Endometrium (tissue), 2 donors: Measurements from ENCODE around the gene B4GALNT3.

ENCODE experiments used
- FAIRE-seq: peaks from 2 replicates; lab custom pipeline; 2012; peaks lifted over from hg19 to GRCh38; lab: Jason Lieb, UNC
- donor health status: control.
- donor health status: control.

The B4GALNT3 gene

GRCh38 chr12:468671-469389 is 9.1 kb downstream of the B4GALNT3 start:
- FAIRE-seq: no peak

DNA sequence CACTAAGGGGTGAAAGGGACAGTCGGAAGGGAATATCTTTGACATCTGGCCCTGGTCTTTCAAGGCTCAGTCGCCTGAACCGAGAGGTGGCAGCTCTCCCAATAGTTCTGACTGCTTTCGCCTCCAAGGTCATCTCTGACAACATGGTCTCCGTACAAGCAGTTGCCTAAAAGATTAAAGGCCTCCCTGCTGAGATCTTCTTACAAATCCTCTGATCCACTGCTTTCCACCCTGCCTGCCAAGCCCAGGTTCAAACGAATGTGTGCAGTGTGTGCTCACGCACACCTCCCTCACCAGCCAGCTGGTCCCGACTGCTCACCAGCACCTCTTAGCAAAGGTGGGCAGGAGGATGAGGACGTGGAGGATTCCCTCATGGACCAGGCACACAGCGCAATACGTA is 10.4 kb downstream of the B4GALNT3 start:
- FAIRE-seq: no peak

- FAIRE-seq: no peak
These were observed 13.5 kb downstream of the B4GALNT3 start for GRCh38 chr12:473198-473597.

DNA sequence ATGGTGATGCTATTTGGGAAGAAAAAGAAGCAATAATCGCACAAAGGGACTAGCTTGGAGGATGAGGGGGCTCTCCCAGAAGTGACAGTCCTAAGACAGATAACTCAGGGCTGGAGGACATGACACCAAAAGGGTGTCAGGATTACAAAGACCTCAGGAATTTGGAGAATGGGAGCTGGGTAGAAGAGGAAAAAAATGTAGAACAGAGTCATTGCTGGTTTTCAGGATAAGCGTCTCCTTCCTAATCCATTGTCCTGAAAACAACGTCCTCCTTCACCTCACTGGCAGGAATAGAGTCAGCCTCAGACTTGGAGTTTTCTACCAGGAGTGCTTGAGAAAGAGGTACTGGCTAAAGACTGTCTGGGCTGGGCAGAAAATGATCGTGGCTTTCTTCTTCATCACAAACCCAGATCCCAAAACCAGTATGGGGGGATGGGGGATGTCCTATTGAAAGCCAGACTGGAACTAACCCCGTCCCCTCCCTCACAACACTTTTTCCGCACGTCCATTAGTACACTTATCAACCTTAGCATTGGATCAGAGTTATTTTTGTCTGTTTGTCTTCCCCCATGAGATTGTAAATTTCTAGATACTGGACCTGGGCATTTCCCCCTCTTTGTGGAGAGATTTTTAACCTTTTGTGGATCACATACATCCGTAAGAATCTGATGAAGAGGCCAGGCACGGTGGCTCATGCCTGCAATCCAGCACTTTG is 14.3 kb downstream of the B4GALNT3 start:
- FAIRE-seq: no peak

- FAIRE-seq: no peak
These were observed 15.5 kb downstream of the B4GALNT3 start for GRCh38 chr12:475286-475685.

GRCh38 chr12:479161-479560 is 19.4 kb downstream of the B4GALNT3 start:
- no peak for FAIRE-seq

- no peak for FAIRE-seq
These were observed 21.4 kb downstream of the B4GALNT3 start for GRCh38 chr12:480831-481816.

DNA sequence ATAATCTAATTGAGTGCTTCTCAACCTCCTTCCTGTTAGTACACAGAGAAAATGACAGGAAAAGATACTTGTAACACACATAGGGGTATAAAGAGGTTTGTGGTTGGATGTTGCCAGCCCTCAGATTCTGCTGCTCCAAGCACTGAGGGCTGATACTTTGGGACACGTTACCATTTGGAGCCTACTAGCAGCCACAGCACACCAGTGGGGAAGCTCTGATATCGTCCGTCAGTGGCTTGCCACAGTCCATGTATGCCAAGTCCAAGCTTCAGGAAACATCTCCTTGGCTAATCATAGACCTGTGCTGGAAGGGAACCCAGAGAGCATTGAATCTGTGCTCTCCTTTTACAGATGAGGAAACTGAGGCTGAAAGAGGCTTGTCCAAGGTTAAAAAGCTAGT is 22.3 kb downstream of the B4GALNT3 start:
- FAIRE-seq: no peak

GRCh38 chr12:484096-484495 is 24.4 kb downstream of the B4GALNT3 start:
- no peak for FAIRE-seq

GRCh38 chr12:490260-490659 is 30.5 kb downstream of the B4GALNT3 start:
- no peak for FAIRE-seq

GRCh38 chr12:495466-495865 is 35.7 kb downstream of the B4GALNT3 start:
- FAIRE-seq: no peak

DNA sequence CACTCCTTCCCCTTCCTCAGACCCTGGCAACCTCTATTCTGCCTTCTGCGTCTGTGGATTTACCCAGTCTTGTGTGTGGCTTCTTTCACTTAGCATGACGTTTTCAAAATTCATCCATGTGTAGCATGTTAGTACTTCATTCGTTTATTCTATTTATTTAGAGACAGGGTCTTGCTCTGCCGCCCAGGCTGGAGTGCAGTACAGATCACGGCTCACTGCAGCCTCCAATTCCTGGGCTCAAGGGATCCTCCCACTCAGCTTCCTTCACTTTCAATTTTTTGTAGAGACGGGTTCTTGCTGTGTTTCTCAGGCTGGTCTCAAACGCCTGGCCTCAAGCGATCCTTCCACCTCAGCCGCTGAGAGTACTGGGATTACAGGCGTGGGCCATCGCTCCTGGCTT is 37.0 kb downstream of the B4GALNT3 start:
- FAIRE-seq: no peak

DNA sequence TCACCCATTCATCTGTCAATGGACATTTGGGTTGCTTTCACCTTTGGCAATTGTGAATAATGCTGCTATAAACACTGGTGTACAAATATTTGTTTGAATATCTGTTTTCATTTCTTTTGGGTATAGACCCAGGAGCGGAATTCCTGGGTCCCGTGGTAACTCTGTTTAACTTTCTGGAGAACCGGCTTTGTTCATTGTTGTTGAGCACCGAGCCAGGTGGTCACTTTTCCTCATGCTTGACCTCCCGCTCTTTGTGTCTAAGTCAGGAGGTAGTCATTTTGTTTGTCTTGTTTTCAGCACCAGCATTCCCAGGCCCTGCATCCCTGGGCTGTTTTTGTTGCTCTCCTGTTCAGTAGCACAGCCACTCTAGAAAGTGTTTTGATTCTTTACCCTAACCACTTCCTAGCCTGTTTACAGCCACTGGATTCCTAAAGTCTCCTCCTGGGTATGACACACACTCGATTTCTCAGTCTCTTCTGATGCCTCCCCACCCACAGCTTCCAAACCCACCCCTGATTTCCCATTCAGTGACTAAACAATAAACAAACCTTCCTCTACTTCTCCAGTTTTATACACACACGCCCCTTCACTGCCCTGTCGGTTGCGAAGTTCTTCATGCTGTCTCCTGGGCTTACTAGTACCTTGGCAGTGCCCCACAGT is 37.9 kb downstream of the B4GALNT3 start:
- FAIRE-seq: no peak

DNA sequence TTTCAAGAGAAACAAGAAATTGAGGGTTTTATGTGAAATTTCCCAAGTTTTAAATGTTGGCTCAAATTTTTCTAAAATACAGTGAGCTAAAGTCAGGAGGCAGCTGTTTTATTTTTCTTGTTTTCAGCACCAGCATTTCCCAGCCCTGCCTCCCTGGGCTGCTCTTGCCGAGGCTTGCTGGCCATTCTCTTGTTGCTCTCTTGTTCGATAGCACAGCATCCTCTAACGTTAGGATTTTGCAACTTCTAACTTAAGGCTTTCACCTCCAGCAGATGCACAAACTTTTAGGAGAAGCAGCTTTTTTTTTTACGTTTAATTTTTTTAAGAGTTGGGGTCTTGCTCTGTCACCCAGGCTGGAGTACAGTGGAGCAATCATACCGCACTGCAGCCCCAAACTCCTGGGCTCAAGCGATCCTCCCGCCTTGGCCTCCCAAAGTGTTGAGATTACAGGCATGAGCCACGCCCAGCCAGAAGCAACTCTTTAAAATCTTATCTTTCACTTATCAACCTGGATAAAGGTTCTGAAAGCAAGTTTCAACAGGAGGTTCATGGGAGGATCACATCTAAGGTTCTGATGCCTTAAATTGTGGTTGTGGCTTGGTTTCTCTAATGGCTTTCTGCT is 40.2 kb downstream of the B4GALNT3 start:
- FAIRE-seq: no peak

DNA sequence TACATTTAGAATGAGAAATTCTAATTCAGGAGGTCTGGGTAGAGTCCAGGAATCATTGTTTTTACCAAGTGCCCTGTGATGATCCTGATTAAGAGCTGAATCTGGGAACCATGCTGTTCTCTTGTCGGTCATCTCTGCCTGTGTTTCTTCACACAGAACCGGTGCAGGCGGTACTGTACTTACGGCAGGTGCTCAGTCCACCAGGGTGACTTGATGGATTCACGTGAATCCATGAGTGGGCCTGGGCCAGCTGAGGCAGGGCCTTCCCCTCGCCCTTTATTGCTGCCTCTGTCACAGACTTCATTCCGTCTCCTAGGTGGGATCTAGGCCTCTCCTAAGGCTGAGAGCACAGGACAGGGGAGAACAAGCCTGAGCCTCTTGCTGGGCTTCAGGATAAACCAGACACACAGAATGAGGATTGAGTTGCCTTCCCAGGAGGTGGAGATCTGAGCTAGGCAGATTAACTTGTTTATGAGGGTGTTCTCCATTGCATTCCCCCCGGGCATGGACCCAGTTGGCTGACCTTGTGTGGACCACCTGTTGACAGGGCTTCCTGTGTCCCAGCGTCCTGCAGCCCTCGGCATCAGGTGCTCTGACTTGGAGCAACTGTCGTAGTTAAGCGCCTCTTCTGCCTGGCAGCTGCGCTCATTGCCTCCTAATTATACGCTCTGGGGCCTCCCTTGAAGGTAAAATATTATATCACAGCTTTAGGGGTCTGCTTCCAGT is 42.1 kb downstream of the B4GALNT3 start:
- FAIRE-seq: no peak

GRCh38 chr12:503111-503761 is 43.5 kb downstream of the B4GALNT3 start:
- FAIRE-seq: no peak

DNA sequence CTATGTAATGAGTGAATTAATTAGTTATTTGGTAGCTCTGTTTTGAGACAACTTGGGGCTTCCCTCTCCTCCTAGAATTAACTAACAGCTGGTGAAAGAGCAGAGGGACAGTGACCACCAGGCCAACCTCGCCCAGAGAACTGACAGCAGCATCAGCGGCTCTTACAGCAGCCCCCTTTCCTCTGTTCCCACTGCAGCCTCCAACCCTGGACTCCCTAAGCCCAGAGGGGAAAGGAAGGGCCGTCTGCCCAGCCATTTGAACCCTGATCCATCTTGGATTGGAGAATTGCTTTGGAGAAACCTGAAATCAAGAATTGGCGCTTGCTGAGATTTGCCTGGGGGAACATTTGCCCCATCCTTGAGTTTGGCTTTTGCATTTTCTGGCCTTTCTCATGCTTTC is 45.5 kb downstream of the B4GALNT3 start:
- FAIRE-seq: no peak

GRCh38 chr12:507391-507796 is 47.7 kb downstream of the B4GALNT3 start:
- no peak for FAIRE-seq

DNA sequence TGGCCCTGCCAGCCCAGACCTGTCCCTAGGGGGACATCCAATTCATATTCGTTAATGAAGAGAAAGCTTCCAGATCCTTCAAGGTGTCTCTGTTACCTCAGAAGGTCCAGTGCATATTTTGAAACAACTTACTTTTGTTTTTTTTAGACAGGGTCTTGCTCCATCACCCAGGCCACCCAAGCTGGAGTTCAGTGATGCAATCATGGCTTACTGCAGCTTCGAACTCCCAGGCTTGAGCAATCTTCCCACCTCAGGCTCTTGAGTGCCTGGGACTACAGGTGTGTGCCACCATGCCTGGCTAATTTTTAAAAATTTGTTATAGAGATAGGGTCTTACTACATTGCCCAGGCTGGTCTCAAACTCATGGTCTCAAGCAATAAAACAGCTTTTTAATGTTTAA is 48.4 kb downstream of the B4GALNT3 start:
- no peak for FAIRE-seq

DNA sequence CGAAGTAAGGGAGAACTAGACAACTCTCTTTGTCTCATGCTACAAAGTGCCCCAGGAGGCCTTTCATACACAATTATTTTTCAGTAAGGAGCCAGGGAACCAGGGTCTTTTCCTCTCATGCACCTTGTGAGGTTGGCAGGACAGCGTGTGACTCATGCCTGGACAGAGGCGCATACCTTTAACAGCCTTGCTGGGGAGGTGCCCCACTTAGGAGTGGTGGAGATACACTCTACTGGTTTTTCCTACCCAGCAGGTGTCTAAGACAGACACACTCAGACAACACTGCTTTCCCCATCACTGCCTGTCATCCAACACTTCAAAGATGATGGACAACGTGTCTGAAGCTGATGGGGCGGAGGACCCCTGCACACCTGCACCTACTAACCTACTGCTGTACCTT is 49.1 kb downstream of the B4GALNT3 start:
- no peak for FAIRE-seq
